SK-N-SH (cell line): ENCODE results near the gene SCAMP2. TPM values are rescaled to one million over a fixed set of nuclear protein-coding genes. Genes with fewer than 3 reads are reported as not detected.

Experiments used
- CTCF ChIA-PET: fragments of 300-600, 350-600 bp; formaldehyde crosslinking; extraction: SDS; loops from one replicate; lab custom pipeline; 2021; lab: Yijun Ruan, JAX
- POLR2A ChIA-PET: fragments of 350-600 bp; sonication (Branson Sonifier 250); formaldehyde crosslinking; extraction: SDS; loops from one replicate; lab custom pipeline; 2020; ENCODE audit warnings: antibody characterized with exemption, inconsistent platforms; lab: Yijun Ruan, JAX
- DNase-seq: peaks from one replicate; pipeline ENCODE4 v3.0.0; 2012
- H2AFZ ChIP-seq: fragments of 200-600 bp; sonication (generic); 2 replicates; pipeline ENCODE4 v1.8.1; 2016; ENCODE audit warnings: antibody characterized with exemption, mild to moderate bottlenecking, low read depth
- H3F3A ChIP-seq: fragments of 200-600 bp; sonication (generic); replicated peaks from 2 replicates; pipeline ENCODE3; 2016; ENCODE audit warnings: antibody characterized with exemption, mild to moderate bottlenecking; ENCODE audit not compliant: insufficient read depth
- H3K27ac ChIP-seq, 2 experiments: fragments of 200-500 bp in 1 of 2; fragments of 200-600 bp in 1 of 2; sonication (Bioruptor generic) in 1 of 2; sonication (generic), shearing (Covaris generic) in 1 of 2; 2 replicates each; pipeline versions ENCODE4 v1.5.1 to v1.6.1; 2014 to 2016; ENCODE audit warnings: low read depth in 2 of 2, inconsistent platforms in 1 of 2, low read length in 1 of 2, mild to moderate bottlenecking in 1 of 2, mixed read lengths in 1 of 2
- H3K27me3 ChIP-seq: fragments of 200-600 bp; sonication (generic), shearing (Covaris generic); 2 replicates; pipeline ENCODE4 v1.6.1; 2016; ENCODE audit warnings: mixed run types; ENCODE audit not compliant: insufficient read depth
- H3K36me3 ChIP-seq, 2 experiments: fragments of 200-500 bp in 1 of 2; fragments of 200-600 bp in 1 of 2; sonication (Bioruptor generic) in 1 of 2; sonication (generic) in 1 of 2; replicated peaks in 1 of 2; 2 replicates each; pipeline versions ENCODE3 to v1.5.1; 2014 to 2016; ENCODE audit warnings: low read length in 1 of 2, mild to moderate bottlenecking in 1 of 2; ENCODE audit not compliant: insufficient read depth in 2 of 2, control insufficient read depth in 1 of 2
- H3K4me1 ChIP-seq, 2 experiments: fragments of 200-500 bp in 1 of 2; fragments of 200-600 bp in 1 of 2; sonication (Bioruptor generic) in 1 of 2; sonication (generic), shearing (Covaris generic) in 1 of 2; 2 replicates each; pipeline versions ENCODE4 v1.5.1 to v1.6.1; 2014 to 2016; ENCODE audit warnings: low read depth in 1 of 2, low read length in 1 of 2, mixed run types in 1 of 2; ENCODE audit not compliant: insufficient read depth in 2 of 2, control insufficient read depth in 1 of 2
- H3K4me2 ChIP-seq: fragments of 200-600 bp; sonication (generic), shearing (Covaris generic); 2 replicates; pipeline ENCODE4 v1.6.1; 2017; ENCODE audit warnings: mixed run types
- H3K4me3 ChIP-seq, 2 experiments: fragments of 200-500 bp in 1 of 2; fragments of 200-600 bp in 1 of 2; sonication (Bioruptor generic) in 1 of 2; sonication (generic), shearing (Covaris generic) in 1 of 2; 2 replicates each; pipeline versions ENCODE4 v1.5.1 to v1.8.1; 2014 to 2016; ENCODE audit warnings: low read depth in 2 of 2, inconsistent platforms in 1 of 2, low read length in 1 of 2, mild to moderate bottlenecking in 1 of 2, mixed read lengths in 1 of 2, moderate library complexity in 1 of 2
- H3K79me2 ChIP-seq: fragments of 200-600 bp; sonication (generic); 2 replicates; pipeline ENCODE4 v1.8.1; 2017; ENCODE audit warnings: mild to moderate bottlenecking; ENCODE audit not compliant: insufficient read depth
- H3K9ac ChIP-seq: fragments of 200-600 bp; sonication (generic); 2 replicates; pipeline ENCODE4 v1.6.1; 2017; ENCODE audit warnings: mixed run types
- H3K9me2 ChIP-seq: fragments of 200-600 bp; sonication (generic); 2 replicates; pipeline ENCODE4 v1.6.1; 2017; ENCODE audit warnings: mixed run types
- H3K9me3 ChIP-seq: fragments of 200-600 bp; sonication (generic); 2 replicates; pipeline ENCODE4 v1.6.1; 2017; ENCODE audit warnings: mixed run types, mild to moderate bottlenecking, moderate library complexity
- H4K20me1 ChIP-seq: fragments of 200-600 bp; sonication (generic); 2 replicates; pipeline ENCODE4 v1.6.1; 2017; ENCODE audit warnings: mild to moderate bottlenecking, mixed run types; ENCODE audit not compliant: insufficient read depth
- CHD2 ChIP-seq: fragments of 150-350 bp; IDR thresholded peaks from 2 replicates; pipeline ENCODE4 v1.6.1; 2018; ENCODE audit warnings: low read length; ENCODE audit not compliant: partially characterized antibody
- ELF1 ChIP-seq: IDR thresholded peaks from 2 replicates; pipeline ENCODE4 v1.4.0; 2012
- EP300 ChIP-seq, 2 experiments: IDR thresholded peaks; 2 replicates each; pipeline versions ENCODE4 v1.4.0 to v1.6.1; 2012; ENCODE audit warnings: borderline replicate concordance in 1 of 2, low read depth in 1 of 2, low read length in 1 of 2
- EZH2phosphoT487 ChIP-seq: fragments of 200-600 bp; sonication (generic); IDR thresholded peaks from 2 replicates; pipeline ENCODE4 v1.6.1; 2017; ENCODE audit warnings: low read depth, mixed run types, mild to moderate bottlenecking, antibody characterized with exemption, moderate library complexity, borderline replicate concordance
- FOXJ3 ChIP-seq: sonication (generic); formaldehyde crosslinking; IDR thresholded peaks from 2 replicates; pipeline ENCODE4 v1.5.1; 2020; ENCODE audit warnings: mild to moderate bottlenecking, missing genetic modification reagents
- FOXM1 ChIP-seq: IDR thresholded peaks from 2 replicates; pipeline ENCODE4 v1.4.0; 2012; ENCODE audit warnings: low read depth, mild to moderate bottlenecking
- GABPA ChIP-seq: IDR thresholded peaks from 2 replicates; pipeline ENCODE4 v1.4.0; 2012; ENCODE audit warnings: low read depth, mild to moderate bottlenecking
- GATA2 ChIP-seq: sonication (generic); formaldehyde crosslinking; IDR thresholded peaks from 2 replicates; pipeline ENCODE4 v1.5.0; 2020; ENCODE audit warnings: mild to moderate bottlenecking, missing genetic modification reagents
- JUND ChIP-seq: IDR thresholded peaks from 2 replicates; pipeline ENCODE4 v1.4.0; 2012
- POLR2AphosphoS5 ChIP-seq: IDR thresholded peaks from 2 replicates; pipeline ENCODE4 v1.6.1; 2012; ENCODE audit warnings: low read depth, low read length
- RCOR1 ChIP-seq: fragments of 150-350 bp; IDR thresholded peaks from 2 replicates; pipeline ENCODE4 v1.6.1; 2017; ENCODE audit warnings: antibody characterized with exemption, low read length
- RXRA ChIP-seq: IDR thresholded peaks from 2 replicates; pipeline ENCODE4 v1.4.0; 2012; ENCODE audit warnings: low read depth, mild to moderate bottlenecking, borderline replicate concordance
- SIN3A ChIP-seq: IDR thresholded peaks from 2 replicates; pipeline ENCODE4 v1.6.1; 2012; ENCODE audit warnings: low read depth, mild to moderate bottlenecking, low read length, moderate library complexity, borderline replicate concordance
- TAF1 ChIP-seq: IDR thresholded peaks from 2 replicates; pipeline ENCODE4 v1.6.1; 2012; ENCODE audit warnings: low read depth, mild to moderate bottlenecking, low read length, moderate library complexity, borderline replicate concordance
- TCF12 ChIP-seq: IDR thresholded peaks from 2 replicates; pipeline ENCODE4 v1.4.0; 2012
- TEAD4 ChIP-seq: IDR thresholded peaks from 2 replicates; pipeline ENCODE4 v1.4.0; 2012; ENCODE audit warnings: mild to moderate bottlenecking, borderline replicate concordance; ENCODE audit not compliant: insufficient read depth
- YY1 ChIP-seq: IDR thresholded peaks from 2 replicates; pipeline ENCODE4 v1.4.0; 2012; ENCODE audit warnings: low read depth, mild to moderate bottlenecking
- WGBS: methylation state at CpG from one replicate; pipeline ENCODE4 v1.1.6; 2017; ENCODE audit warnings: low lambda C conversion rate; 5-methylcytosine and 5-hydroxymethylcytosine counted together
- polyA plus RNA-seq, 3 experiments: library from polyadenylated mRNA; depleted of rRNA; stranded (reverse); fragments of >200 nt; gene quantifications; 2 replicates each; pipeline ENCODE4 v1.2.3, GENCODE V29; 2012
- TF ChIP-seq, protein P1 (sequence below): IDR thresholded peaks from 2 replicates; pipeline ENCODE4 v1.6.1; 2012; ENCODE audit warnings: mild to moderate bottlenecking, low read depth, low read length, moderate library complexity
- TF ChIP-seq, protein P2 (sequence below): IDR thresholded peaks from 2 replicates; pipeline ENCODE4 v1.4.0; 2012; ENCODE audit warnings: low read depth, borderline replicate concordance
- TF ChIP-seq, protein P3 (sequence below): IDR thresholded peaks from 2 replicates; pipeline ENCODE4; 2012
- TF ChIP-seq, protein P4 (sequence below): fragments of 150-350 bp; IDR thresholded peaks from 2 replicates; pipeline ENCODE4 v1.6.1; 2016; ENCODE audit warnings: mild to moderate bottlenecking, low read depth, low read length

The SCAMP2 gene
- polyA plus RNA-seq, 1 of the 3 experiments (the other 2 are of a cell fraction) = 88.1 TPM

DNA sequence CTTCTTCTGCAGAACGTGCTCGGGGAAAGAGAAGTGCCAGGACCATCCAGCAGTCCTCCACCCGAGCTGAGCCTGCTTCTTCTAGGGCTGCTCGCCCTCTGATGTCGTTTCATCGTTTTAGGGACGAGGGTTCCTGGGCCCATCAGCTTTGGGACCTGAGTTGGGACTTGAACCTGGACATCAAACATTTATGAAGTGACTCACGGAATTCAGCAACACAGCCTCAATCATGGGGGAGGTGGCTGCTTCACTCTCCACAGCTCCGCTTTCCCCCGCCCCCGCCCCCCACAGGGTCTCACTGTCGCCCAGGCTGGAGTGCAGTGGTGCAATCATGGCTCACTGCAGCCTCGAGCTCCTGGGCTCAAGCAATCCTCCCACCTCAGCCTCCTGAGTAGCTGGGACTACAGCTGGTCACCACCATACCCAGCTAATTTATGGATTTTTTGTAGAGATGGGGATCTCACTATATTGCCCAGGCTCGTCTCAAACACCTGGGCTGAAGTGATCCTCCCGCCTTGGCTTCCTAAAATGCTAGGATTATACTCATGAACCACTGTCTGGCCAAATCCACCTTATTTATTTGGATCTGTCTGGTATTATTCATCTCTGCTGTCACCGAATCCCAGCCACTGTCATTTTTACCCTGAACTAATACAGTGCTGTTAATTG is 725 bp upstream of the SCAMP2 start:
- peak; percentile 54 for DNase-seq
- TF ChIP-seq FOXJ3 (CRISPR knock-in tag) (no peak), GABPA (no peak), TEAD4 (no peak), RXRA (no peak), SIN3A (no peak), TCF12 (no peak)
- TF ChIP-seq, protein P1, sequence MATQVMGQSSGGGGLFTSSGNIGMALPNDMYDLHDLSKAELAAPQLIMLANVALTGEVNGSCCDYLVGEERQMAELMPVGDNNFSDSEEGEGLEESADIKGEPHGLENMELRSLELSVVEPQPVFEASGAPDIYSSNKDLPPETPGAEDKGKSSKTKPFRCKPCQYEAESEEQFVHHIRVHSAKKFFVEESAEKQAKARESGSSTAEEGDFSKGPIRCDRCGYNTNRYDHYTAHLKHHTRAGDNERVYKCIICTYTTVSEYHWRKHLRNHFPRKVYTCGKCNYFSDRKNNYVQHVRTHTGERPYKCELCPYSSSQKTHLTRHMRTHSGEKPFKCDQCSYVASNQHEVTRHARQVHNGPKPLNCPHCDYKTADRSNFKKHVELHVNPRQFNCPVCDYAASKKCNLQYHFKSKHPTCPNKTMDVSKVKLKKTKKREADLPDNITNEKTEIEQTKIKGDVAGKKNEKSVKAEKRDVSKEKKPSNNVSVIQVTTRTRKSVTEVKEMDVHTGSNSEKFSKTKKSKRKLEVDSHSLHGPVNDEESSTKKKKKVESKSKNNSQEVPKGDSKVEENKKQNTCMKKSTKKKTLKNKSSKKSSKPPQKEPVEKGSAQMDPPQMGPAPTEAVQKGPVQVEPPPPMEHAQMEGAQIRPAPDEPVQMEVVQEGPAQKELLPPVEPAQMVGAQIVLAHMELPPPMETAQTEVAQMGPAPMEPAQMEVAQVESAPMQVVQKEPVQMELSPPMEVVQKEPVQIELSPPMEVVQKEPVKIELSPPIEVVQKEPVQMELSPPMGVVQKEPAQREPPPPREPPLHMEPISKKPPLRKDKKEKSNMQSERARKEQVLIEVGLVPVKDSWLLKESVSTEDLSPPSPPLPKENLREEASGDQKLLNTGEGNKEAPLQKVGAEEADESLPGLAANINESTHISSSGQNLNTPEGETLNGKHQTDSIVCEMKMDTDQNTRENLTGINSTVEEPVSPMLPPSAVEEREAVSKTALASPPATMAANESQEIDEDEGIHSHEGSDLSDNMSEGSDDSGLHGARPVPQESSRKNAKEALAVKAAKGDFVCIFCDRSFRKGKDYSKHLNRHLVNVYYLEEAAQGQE = no peak
- TF ChIP-seq, protein P2, sequence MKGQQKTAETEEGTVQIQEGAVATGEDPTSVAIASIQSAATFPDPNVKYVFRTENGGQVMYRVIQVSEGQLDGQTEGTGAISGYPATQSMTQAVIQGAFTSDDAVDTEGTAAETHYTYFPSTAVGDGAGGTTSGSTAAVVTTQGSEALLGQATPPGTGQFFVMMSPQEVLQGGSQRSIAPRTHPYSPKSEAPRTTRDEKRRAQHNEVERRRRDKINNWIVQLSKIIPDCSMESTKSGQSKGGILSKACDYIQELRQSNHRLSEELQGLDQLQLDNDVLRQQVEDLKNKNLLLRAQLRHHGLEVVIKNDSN = no peak
- TF ChIP-seq, protein P3, sequence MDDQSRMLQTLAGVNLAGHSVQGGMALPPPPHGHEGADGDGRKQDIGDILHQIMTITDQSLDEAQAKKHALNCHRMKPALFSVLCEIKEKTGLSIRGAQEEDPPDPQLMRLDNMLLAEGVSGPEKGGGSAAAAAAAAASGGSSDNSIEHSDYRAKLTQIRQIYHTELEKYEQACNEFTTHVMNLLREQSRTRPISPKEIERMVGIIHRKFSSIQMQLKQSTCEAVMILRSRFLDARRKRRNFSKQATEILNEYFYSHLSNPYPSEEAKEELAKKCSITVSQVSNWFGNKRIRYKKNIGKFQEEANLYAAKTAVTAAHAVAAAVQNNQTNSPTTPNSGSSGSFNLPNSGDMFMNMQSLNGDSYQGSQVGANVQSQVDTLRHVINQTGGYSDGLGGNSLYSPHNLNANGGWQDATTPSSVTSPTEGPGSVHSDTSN = no peak
- Histone ChIP-seq H3F3A (no peaks in the 10 kb centered on the region), H3K4me1 (peaks cover 10 to 20% of the 10 kb centered on the region in 2 experiments; a peak in 2 of 4 replicates), H3K9ac (peak overlapping the region; percentile 29; the same call in 1 of the 2 replicates), H3K9me3 (no peaks in the 10 kb centered on the region), H3K36me3 (peaks cover 0 to 5% of the 10 kb centered on the region in 2 experiments), H4K20me1 (peaks cover 20% of the 10 kb centered on the region), H3K4me3 (peak overlapping the region; percentile 72 to 88), H3K27ac (peak overlapping the region in 1 of 2 experiments; percentile 34; a peak in 1 of 4 replicates), H3K27me3 (no peaks in the 10 kb centered on the region), H3K79me2 (peaks cover 40% of the 10 kb centered on the region), H3K4me2 (peak overlapping the region; percentile 90), H2AFZ (peak overlapping the region; percentile 99), H3K9me2 (no peaks in the 10 kb centered on the region)
- CTCF ChIA-PET = interaction anchor here (0.7 to 2.2 kb wide), 3 partner anchors 28 to 105 kb away, joined by 3 to 9 read pairs (median 5); no protein-coding TSS in a partner anchor
- WGBS = 36% methylated on average over 16 of the region's 16 CpGs
- POLR2A ChIA-PET = interaction anchor here (1.1 to 1.7 kb wide), 2 partner anchors 9 to 28 kb away, joined by 3 to 7 read pairs; no protein-coding TSS in a partner anchor

DNA sequence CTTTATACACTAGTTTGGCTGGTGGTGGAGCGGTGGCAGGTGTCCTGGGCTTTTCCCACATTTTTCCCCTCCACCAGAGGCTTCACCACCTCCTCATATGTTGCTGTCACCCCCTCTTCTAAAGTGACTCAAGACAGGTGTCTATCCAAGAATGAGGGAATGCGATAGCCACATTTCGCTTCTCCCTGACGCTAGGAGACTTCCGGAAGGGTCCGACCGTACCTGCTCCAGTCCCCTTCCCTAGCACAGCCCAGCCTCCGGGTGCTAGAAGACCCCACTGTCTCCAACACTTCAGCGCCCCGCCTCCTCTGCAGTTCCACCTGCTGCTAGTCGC is 496 bp downstream of the SCAMP2 start:
- Histone ChIP-seq H3K4me2 (peak overlapping the region; percentile 90), H3K9ac (peak overlapping the region; percentile 84), H3K9me2 (no peaks in the 10 kb centered on the region), H3K27me3 (no peaks in the 10 kb centered on the region), H3K9me3 (no peaks in the 10 kb centered on the region), H3K4me1 (peaks cover 10 to 20% of the 10 kb centered on the region in 2 experiments; a peak in 2 of 4 replicates), H2AFZ (no peak overlapping the region; the same call in 1 of the 2 replicates), H4K20me1 (peaks cover 30% of the 10 kb centered on the region), H3K36me3 (peaks cover 5 to 8% of the 10 kb centered on the region in 2 experiments), H3K79me2 (peaks cover 52% of the 10 kb centered on the region), H3K4me3 (peak overlapping the region; percentile 72 to 88), H3F3A (no peaks in the 10 kb centered on the region), H3K27ac (peak overlapping the region; percentile 80 to 84; a peak in 2 of 4 replicates)
- ChIA-PET CTCF (interaction anchor here (2.2 kb wide), 1 partner anchor 29 kb away, joined by 9 read pairs; no protein-coding TSS in a partner anchor), POLR2A (interaction anchor here (1.1 to 1.7 kb wide), 2 partner anchors 10 to 29 kb away, joined by 3 to 7 read pairs; no protein-coding TSS in a partner anchor)
- no peak for DNase-seq
- WGBS = 2% methylated on average over 11 of the region's 11 CpGs
- TF ChIP-seq GATA2 (CRISPR knock-in tag) (no peak), GABPA (no peak), FOXM1 (no peak), JUND (no peak), YY1 (no peak), RCOR1 (no peak), POLR2AphosphoS5 (no peak), EZH2phosphoT487 (no peak), CHD2 (no peak), ELF1 (no peak), TAF1 (no peak), EP300 (IDR thresholded peaks at IDR 0.05; ENCODE audit: borderline replicate concordance in 1 of 2, low read depth in 1 of 2, low read length in 1 of 2) (no peak)
- TF ChIP-seq, protein P4, sequence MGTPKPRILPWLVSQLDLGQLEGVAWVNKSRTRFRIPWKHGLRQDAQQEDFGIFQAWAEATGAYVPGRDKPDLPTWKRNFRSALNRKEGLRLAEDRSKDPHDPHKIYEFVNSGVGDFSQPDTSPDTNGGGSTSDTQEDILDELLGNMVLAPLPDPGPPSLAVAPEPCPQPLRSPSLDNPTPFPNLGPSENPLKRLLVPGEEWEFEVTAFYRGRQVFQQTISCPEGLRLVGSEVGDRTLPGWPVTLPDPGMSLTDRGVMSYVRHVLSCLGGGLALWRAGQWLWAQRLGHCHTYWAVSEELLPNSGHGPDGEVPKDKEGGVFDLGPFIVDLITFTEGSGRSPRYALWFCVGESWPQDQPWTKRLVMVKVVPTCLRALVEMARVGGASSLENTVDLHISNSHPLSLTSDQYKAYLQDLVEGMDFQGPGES = no peak
